ENCODE measurements around the gene AAK1.

- TF ChIP-seq EZH2 (IDR thresholded peaks at IDR 0.05; ENCODE audit: borderline replicate concordance, insufficient read depth, low read length, poor library complexity, severe bottlenecking) = no peak
- no peak for TF ChIP-seq TAF1 (IDR thresholded peaks at IDR 0.05; ENCODE audit: low read depth)
Observed at GRCh38 chr2:69579536-69579935, 64.0 kb downstream of the AAK1 start.

Data from neural cell (in vitro differentiated cells).